Naive thymus-derived CD8-positive, alpha-beta T cell (primary cell): ENCODE measurements around the gene FMO4. TPM values are rescaled to one million over a fixed set of nuclear protein-coding genes. Genes with fewer than 3 reads are reported as not detected.
"Not testable (repeated sequence)": the region's sequence is repeated elsewhere in the genome, so short reads cannot be mapped to it uniquely, and the experiment has no call there.

Source experiments
- ATAC-seq, 2 donors: fragments of 150-1000 bp; cut with Tn5 transposase in 1 of 2; sonication (Bioruptor Pico), chemical (Tn5 transposase) in 1 of 2; 1 replicate in 1 of 2; 2 replicates in 1 of 2; pipeline ENCODE4 v1.10.0; 2021; ENCODE audit warnings: mild to moderate bottlenecking in 2 of 2, moderate library complexity in 2 of 2
- POLR2A ChIA-PET: fragments of 350-600 bp; sonication (Branson Sonifier 250); formaldehyde crosslinking; loops from one replicate; lab custom pipeline; 2021; ENCODE audit warnings: antibody characterized with exemption; lab: Charles Lee
- DNase-seq, 10 donors: peaks; one replicate each; pipeline versions ENCODE4 v3.0.0 to v3.0.0-alpha.2; 2020 to 2022
- H3K27ac Mint-ChIP-seq, 10 donors: one replicate each; pipeline ENCODE4 v1.8.0; 2020 to 2022; ENCODE audit warnings: mild to moderate bottlenecking in 10 of 10, mixed read lengths in 10 of 10, moderate library complexity in 4 of 10, inconsistent platforms in 1 of 10
- H3K27me3 Mint-ChIP-seq, 5 donors: one replicate each; pipeline ENCODE4 v1.8.0; 2021 to 2022; ENCODE audit warnings: mixed read lengths in 5 of 5
- H3K36me3 Mint-ChIP-seq, 3 donors: one replicate each; pipeline ENCODE4 v1.8.0; 2020 to 2022; ENCODE audit warnings: mixed read lengths in 3 of 3, mild to moderate bottlenecking in 2 of 3, inconsistent platforms in 1 of 3
- H3K4me1 Mint-ChIP-seq, 4 donors: one replicate each; pipeline ENCODE4 v1.8.0; 2021 to 2022; ENCODE audit warnings: mixed read lengths in 4 of 4
- H3K4me3 Mint-ChIP-seq, 10 donors: one replicate each; pipeline ENCODE4 v1.8.0; 2020 to 2022; ENCODE audit warnings: mild to moderate bottlenecking in 10 of 10, mixed read lengths in 10 of 10, moderate library complexity in 6 of 10, inconsistent platforms in 1 of 10
- H3K9me3 Mint-ChIP-seq, 9 donors: one replicate each; pipeline ENCODE4 v1.8.0; 2020 to 2022; ENCODE audit warnings: mixed read lengths in 9 of 9, mild to moderate bottlenecking in 3 of 9, inconsistent platforms in 1 of 9, moderate library complexity in 1 of 9
- polyA plus RNA-seq, 3 donors: library from polyadenylated mRNA; unstranded; fragments of 300-500 nt; fragmentation: Illumina TruSeq; gene quantifications; one replicate each; pipeline ENCODE4 v1.2.3, GENCODE V29; 2021
- total RNA-seq, 8 experiments: library from RNA in 2 of 8; stranded (reverse) in 2 of 8; gene quantifications; one replicate each; pipeline ENCODE4 v1.2.3 and lab custom pipeline; 2021 to 2026

Gene FMO4
- total and polyA plus RNA-seq, 5 experiments from 2014 or later, result 1.1 to 4.8 (median 1.9) TPM

- peaks cover 0 to 31% (median 14%) of the 10 kb centered on the region in 9 donors for H3K9me3 Mint-ChIP-seq
- POLR2A ChIA-PET, ATAC-seq, H3K4me1 Mint-ChIP-seq, DNase-seq, H3K4me3 Mint-ChIP-seq, H3K27ac Mint-ChIP-seq: not testable (repeated sequence)
- peaks cover 8 to 57% (median 14%) of the 10 kb centered on the region in 5 donors for H3K27me3 Mint-ChIP-seq
- peaks cover 0 to 15% (median 2%) of the 10 kb centered on the region in 3 donors for H3K36me3 Mint-ChIP-seq
Measured at GRCh38 chr1:171295383-171295782, 18.6 kb upstream of the FMO4 start.

- POLR2A ChIA-PET, result no interaction called here
- Mint-ChIP-seq H3K4me3 (no peak overlapping the region), H3K27me3 (peaks cover 8 to 57% (median 14%) of the 10 kb centered on the region in 5 donors), H3K4me1 (no peaks in the 10 kb centered on the region), H3K9me3 (peaks cover 0 to 35% (median 18%) of the 10 kb centered on the region in 9 donors), H3K27ac (no peak overlapping the region), H3K36me3 (peaks cover 0 to 17% (median 3%) of the 10 kb centered on the region in 3 donors)
- DNase-seq (no peak), ATAC-seq (no peak)
Measured at GRCh38 chr1:171295821-171296220, 18.2 kb upstream of the FMO4 start.

GRCh38 chr1:171296897-171297296 is 17.1 kb upstream of the FMO4 start:
- H3K4me3 Mint-ChIP-seq, result no peak overlapping the region
- peaks cover 9 to 67% (median 17%) of the 10 kb centered on the region in 5 donors for H3K27me3 Mint-ChIP-seq
- ATAC-seq (no peak), DNase-seq (no peak)
- POLR2A ChIA-PET, result no interaction called here
- peaks cover 0 to 26% (median 11%) of the 10 kb centered on the region in 3 donors for H3K36me3 Mint-ChIP-seq
- no peak overlapping the region for H3K27ac Mint-ChIP-seq
- no peaks in the 10 kb centered on the region for H3K4me1 Mint-ChIP-seq
- peaks cover 6 to 46% (median 29%) of the 10 kb centered on the region in 9 donors for H3K9me3 Mint-ChIP-seq

GRCh38 chr1:171298696-171299095 is 15.3 kb upstream of the FMO4 start:
- Mint-ChIP-seq H3K4me1 (no peaks in the 10 kb centered on the region), H3K4me3 (no peak overlapping the region), H3K27me3 (peaks cover 10 to 62% (median 25%) of the 10 kb centered on the region in 5 donors), H3K9me3 (peaks cover 10 to 51% (median 34%) of the 10 kb centered on the region in 9 donors), H3K27ac (no peak overlapping the region), H3K36me3 (peaks cover 0 to 36% (median 14%) of the 10 kb centered on the region in 3 donors)
- no peak for DNase-seq
- POLR2A ChIA-PET, result no interaction called here
- no peak for ATAC-seq

GRCh38 chr1:171299342-171299741 is 14.6 kb upstream of the FMO4 start:
- DNase-seq (no peak), ATAC-seq (no peak)
- peaks cover 0 to 36% (median 14%) of the 10 kb centered on the region in 3 donors for H3K36me3 Mint-ChIP-seq
- H3K9me3 Mint-ChIP-seq, result peaks cover 10 to 51% (median 34%) of the 10 kb centered on the region in 9 donors
- no peak overlapping the region for H3K27ac Mint-ChIP-seq
- no peak overlapping the region for H3K4me3 Mint-ChIP-seq
- POLR2A ChIA-PET, result no interaction called here
- no peaks in the 10 kb centered on the region for H3K4me1 Mint-ChIP-seq
- peaks cover 9 to 56% (median 25%) of the 10 kb centered on the region in 5 donors for H3K27me3 Mint-ChIP-seq

DNA sequence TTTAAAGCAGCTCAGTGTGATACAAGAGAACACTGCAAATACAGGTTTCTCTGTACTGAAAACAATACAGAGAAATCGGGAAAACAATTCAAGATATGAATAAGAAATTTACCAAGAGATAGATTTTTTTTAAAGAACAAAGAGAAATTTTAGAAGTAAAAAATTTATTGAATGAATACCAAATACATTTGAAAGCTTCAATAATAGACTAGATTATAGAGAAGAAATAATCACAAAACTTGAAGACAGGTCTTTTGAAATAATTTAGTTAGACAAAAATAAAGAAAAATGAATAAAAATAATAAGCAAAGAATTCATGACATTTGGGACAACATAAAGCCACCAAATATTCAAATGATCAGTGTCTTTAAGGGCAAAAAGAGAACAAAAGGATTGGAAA is 13.6 kb upstream of the FMO4 start:
- peaks cover 0 to 36% (median 14%) of the 10 kb centered on the region in 3 donors for H3K36me3 Mint-ChIP-seq
- peaks cover 10 to 51% (median 34%) of the 10 kb centered on the region in 9 donors for H3K9me3 Mint-ChIP-seq
- H3K27ac Mint-ChIP-seq, result no peak overlapping the region
- H3K4me1 Mint-ChIP-seq, result peaks cover 0 to 2% (median 0%) of the 10 kb centered on the region in 4 donors
- H3K27me3 Mint-ChIP-seq, result peaks cover 4 to 48% (median 23%) of the 10 kb centered on the region in 5 donors
- DNase-seq (no peak), ATAC-seq (no peak)
- no peak overlapping the region for H3K4me3 Mint-ChIP-seq
- POLR2A ChIA-PET, result no interaction called here

DNA sequence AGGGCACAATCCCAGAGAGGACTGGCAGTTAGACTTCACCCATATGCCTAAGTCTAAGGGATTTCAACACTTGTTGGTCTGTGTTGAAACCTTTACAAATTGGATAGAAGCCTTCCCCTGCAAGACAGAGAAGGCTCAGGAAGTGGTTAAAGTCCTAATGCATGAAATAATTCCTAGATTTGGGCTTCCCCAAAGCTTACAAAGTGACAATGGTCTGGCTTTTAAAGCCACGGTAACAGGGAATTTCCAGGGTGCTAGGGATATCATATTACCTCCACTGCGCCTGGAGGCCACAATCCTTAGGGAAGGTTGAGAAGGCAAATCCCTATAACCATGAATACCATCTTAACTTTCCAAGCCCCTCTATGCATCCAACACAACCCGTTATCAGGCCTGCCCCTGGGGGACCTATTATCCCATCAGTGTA is 3.3 kb upstream of the FMO4 start:
- Mint-ChIP-seq H3K27me3 (peaks cover 0 to 5% (median 0%) of the 10 kb centered on the region in 5 donors), H3K27ac (no peak overlapping the region), H3K4me3 (no peak overlapping the region), H3K36me3 (no peaks in the 10 kb centered on the region), H3K4me1 (peaks cover 3 to 22% (median 18%) of the 10 kb centered on the region in 4 donors), H3K9me3 (no peaks in the 10 kb centered on the region)
- DNase-seq (no peak), ATAC-seq (no peak)
- POLR2A ChIA-PET, result no interaction called here

DNA sequence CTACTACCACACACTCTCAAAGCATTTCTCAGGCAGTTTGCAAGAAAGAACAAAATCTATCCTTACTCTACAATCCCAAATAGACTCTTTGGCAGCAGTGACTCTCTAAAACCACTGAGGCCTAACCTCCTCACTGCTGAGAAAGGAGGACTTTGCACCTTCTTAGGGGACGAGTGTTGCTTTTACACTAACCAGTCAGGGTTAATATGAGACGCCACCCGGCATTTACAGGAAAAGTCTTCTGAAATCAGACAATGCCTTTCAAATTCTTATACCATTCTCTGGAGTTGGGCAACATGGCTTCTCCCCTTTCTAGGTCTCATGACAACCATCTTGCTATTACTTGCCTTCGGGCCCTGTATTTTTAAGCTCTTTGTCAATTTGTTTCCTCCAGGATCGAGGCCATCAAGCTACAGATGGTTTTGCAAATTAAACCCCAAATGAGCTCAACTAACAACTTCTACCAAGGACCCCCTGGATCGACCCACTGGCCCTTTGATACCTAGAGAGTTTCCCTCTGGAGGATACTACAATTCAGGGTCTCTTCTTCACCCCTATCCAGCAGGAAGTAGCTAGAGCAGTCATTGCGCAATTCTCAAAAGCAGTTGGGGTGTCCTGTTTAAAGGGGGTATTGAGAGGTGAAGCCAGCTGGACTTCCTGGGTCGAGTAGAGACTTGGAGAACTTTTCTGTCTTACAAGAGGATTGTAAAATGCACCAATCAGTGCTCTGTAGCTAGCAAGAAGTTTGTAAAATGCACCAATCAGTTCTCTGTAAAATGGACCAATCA is 2.0 kb upstream of the FMO4 start:
- Mint-ChIP-seq H3K4me3 (no peak overlapping the region), H3K36me3 (no peaks in the 10 kb centered on the region), H3K4me1 (peaks cover 3 to 25% (median 22%) of the 10 kb centered on the region in 4 donors), H3K27ac (peak overlapping the region in 2 of 10 donors; percentile 38 to 46), H3K9me3 (no peaks in the 10 kb centered on the region), H3K27me3 (no peaks in the 10 kb centered on the region)
- ATAC-seq (no peak), DNase-seq (no peak)
- POLR2A ChIA-PET, result no interaction called here

DNA sequence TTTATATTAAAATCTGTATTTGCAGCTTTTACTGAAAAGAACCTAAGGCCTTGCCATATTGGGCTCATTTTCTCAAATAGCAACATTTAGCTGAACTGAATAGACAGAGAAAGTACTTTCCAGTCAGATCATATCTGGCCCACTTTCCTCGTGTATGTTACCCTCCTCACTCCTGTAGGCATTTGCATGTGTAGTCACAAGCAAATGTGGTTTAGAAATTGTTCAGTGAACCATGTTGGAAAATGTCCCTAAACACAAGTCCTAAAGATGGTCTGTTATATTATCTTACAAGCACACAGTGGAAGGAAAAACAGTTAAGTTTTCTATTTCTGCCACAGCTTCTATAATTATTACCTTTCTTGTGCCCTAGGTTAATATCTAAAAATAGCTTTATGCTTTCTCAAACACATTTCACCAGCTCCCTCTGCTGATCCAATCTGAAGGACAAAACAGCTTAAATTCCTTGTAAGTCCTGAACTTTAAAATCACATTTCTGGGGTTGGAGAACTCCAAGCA is 606 bp upstream of the FMO4 start:
- H3K27ac Mint-ChIP-seq, result peak overlapping the region; percentile 78 to 95 (median 90)
- no peaks in the 10 kb centered on the region for H3K9me3 Mint-ChIP-seq
- H3K4me3 Mint-ChIP-seq, result peak overlapping the region in 8 of 10 donors; percentile 71 to 88 (median 80)
- H3K4me1 Mint-ChIP-seq, result peaks cover 3 to 25% (median 22%) of the 10 kb centered on the region in 4 donors
- DNase-seq, result no peak
- no peaks in the 10 kb centered on the region for H3K27me3 Mint-ChIP-seq
- peaks cover 0 to 6% (median 4%) of the 10 kb centered on the region in 3 donors for H3K36me3 Mint-ChIP-seq
- POLR2A ChIA-PET, result interaction anchor here (0.7 to 1.3 kb wide), 4 partner anchors 172 to 1420 kb away, joined by 3 to 6 read pairs (median 4); partner anchors contain the start of genes KIFAP3, PRRC2C and SCYL3
- peak; percentile 5 to 8 for ATAC-seq

- Mint-ChIP-seq H3K27ac (no peak overlapping the region), H3K4me3 (no peak overlapping the region), H3K4me1 (peaks cover 0 to 2% (median 0%) of the 10 kb centered on the region in 4 donors), H3K9me3 (no peaks in the 10 kb centered on the region), H3K36me3 (peaks cover 0 to 34% (median 32%) of the 10 kb centered on the region in 3 donors), H3K27me3 (no peaks in the 10 kb centered on the region)
- POLR2A ChIA-PET, result no interaction called here
- DNase-seq, result no peak
- ATAC-seq, result no peak
Measured at GRCh38 chr1:171329251-171329650, 15.3 kb downstream of the FMO4 start.

DNA sequence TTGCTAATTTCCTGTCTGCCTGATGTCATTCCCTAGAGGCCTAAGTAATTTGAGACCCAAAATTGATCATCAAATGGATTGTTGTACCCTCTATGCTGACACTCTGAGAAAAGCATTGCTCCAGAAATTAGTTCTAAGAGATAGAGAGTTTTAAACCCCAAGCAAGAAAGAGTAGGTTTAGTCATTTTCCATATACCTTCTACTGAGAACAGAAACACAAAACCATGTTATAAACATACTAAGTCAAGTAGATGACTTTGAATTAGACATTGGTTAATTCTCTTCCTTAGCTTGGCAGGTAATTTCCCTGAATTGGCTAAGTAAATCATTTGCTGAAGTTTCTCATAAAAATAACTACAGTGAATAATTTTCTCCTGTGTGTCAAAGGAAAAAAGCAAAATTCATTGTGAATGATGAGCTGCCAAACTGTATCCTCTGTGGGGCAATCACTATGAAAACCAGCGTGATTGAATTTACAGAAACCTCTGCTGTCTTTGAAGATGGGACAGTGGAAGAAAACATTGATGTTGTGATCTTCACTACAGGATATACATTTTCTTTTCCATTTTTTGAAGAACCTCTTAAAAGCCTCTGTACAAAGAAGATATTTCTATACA is 20.1 kb downstream of the FMO4 start:
- Mint-ChIP-seq H3K27ac (no peak overlapping the region), H3K36me3 (peaks cover 7 to 32% (median 31%) of the 10 kb centered on the region in 3 donors), H3K4me3 (no peak overlapping the region), H3K4me1 (peaks cover 0 to 2% (median 0%) of the 10 kb centered on the region in 4 donors), H3K9me3 (no peaks in the 10 kb centered on the region), H3K27me3 (no peaks in the 10 kb centered on the region)
- POLR2A ChIA-PET, result no interaction called here
- no peak for ATAC-seq
- DNase-seq, result no peak

DNA sequence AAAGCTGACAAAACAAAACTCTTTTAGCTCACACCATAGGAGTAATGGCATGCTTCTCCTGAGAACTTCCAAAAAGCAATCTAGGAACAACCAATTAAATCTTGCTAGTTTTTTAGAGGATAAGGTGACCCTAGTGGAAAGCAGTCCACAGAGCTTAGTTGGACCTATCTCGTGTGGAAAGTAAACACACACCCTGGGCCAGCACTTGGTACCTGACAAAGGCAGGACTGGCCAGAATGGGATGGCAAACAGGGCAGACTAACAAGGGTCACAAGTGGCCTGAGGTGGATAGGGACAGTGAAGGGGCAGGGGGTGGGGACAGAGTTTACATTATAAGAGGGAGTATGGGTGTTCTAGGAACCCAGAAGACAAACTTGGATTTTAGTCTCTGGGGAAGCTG is 22.0 kb downstream of the FMO4 start:
- no peak overlapping the region for H3K27ac Mint-ChIP-seq
- peaks cover 0 to 5% (median 0%) of the 10 kb centered on the region in 9 donors for H3K9me3 Mint-ChIP-seq
- peaks cover 13 to 33% (median 22%) of the 10 kb centered on the region in 3 donors for H3K36me3 Mint-ChIP-seq
- no peak for ATAC-seq
- no peaks in the 10 kb centered on the region for H3K27me3 Mint-ChIP-seq
- POLR2A ChIA-PET, result no interaction called here
- no peaks in the 10 kb centered on the region for H3K4me1 Mint-ChIP-seq
- no peak for DNase-seq
- no peak overlapping the region for H3K4me3 Mint-ChIP-seq
